HEK293 (cell line): ENCODE results near the gene C16orf95.

Experiments
- KLF1 ChIP-seq: fragments of 450-650 bp; formaldehyde crosslinking; IDR thresholded peaks from 2 replicates; pipeline ENCODE4 v1.5.1; 2016; ENCODE audit warnings: missing biosample characterization, missing genetic modification characterization
- ZNF558 ChIP-seq: fragments of 450-650 bp; formaldehyde crosslinking; IDR thresholded peaks from 2 replicates; pipeline ENCODE4 v1.5.1; 2016; ENCODE audit warnings: missing biosample characterization, missing genetic modification characterization
- TF ChIP-seq, protein P1 (sequence below): fragments of 450-650 bp; IDR thresholded peaks from 2 replicates; pipeline ENCODE4 v1.5.1; 2018; ENCODE audit warnings: missing biosample characterization, mild to moderate bottlenecking, missing genetic modification characterization
- TF ChIP-seq, protein P2 (sequence below): fragments of 450-650 bp; formaldehyde crosslinking; IDR thresholded peaks from 2 replicates; pipeline ENCODE4 v1.5.1; 2016; ENCODE audit warnings: missing biosample characterization, missing genetic modification characterization

DNA sequence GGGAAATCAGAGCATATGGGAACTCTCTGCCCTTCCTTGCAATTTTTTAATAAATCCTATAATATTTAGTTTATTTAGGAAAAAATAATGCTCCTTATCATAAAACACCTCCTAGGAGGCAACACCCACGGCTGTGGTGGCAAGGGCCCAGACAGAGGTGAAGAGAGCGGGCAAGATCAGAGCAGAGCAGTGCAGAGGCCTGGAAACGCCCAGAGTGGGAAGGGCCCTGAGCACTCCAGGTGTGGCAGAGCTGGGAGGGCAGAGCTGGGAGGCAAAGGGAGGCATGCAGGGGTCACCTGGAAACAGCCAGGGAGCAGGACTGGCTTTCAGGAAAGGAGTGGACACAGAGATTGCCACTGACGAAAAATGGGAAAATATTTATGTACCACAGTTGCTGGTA, 49.1 kb upstream of the C16orf95 start:
- TF ChIP-seq, protein P1, sequence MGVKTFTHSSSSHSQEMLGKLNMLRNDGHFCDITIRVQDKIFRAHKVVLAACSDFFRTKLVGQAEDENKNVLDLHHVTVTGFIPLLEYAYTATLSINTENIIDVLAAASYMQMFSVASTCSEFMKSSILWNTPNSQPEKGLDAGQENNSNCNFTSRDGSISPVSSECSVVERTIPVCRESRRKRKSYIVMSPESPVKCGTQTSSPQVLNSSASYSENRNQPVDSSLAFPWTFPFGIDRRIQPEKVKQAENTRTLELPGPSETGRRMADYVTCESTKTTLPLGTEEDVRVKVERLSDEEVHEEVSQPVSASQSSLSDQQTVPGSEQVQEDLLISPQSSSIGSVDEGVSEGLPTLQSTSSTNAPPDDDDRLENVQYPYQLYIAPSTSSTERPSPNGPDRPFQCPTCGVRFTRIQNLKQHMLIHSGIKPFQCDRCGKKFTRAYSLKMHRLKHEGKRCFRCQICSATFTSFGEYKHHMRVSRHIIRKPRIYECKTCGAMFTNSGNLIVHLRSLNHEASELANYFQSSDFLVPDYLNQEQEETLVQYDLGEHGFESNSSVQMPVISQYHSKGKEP = no peak
- TF ChIP-seq, protein P2, sequence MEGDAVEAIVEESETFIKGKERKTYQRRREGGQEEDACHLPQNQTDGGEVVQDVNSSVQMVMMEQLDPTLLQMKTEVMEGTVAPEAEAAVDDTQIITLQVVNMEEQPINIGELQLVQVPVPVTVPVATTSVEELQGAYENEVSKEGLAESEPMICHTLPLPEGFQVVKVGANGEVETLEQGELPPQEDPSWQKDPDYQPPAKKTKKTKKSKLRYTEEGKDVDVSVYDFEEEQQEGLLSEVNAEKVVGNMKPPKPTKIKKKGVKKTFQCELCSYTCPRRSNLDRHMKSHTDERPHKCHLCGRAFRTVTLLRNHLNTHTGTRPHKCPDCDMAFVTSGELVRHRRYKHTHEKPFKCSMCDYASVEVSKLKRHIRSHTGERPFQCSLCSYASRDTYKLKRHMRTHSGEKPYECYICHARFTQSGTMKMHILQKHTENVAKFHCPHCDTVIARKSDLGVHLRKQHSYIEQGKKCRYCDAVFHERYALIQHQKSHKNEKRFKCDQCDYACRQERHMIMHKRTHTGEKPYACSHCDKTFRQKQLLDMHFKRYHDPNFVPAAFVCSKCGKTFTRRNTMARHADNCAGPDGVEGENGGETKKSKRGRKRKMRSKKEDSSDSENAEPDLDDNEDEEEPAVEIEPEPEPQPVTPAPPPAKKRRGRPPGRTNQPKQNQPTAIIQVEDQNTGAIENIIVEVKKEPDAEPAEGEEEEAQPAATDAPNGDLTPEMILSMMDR (tag by site-specific recombination) = no peak
- TF ChIP-seq ZNF558 (tag by site-specific recombination) = no peak
- TF ChIP-seq KLF1 (tag by site-specific recombination) = no peak
